IMR-90 (cell line): ENCODE results near the gene PRUNE2. TPM values are rescaled to one million over a fixed set of nuclear protein-coding genes. Genes with fewer than 3 reads are reported as not detected.

Experiments used
- ATAC-seq: fragments of 200-7000 bp; cut with Tn5 transposase; 2 replicates; pipeline ENCODE4 v1.9.1; 2020; ENCODE audit warnings: low read depth, mild to moderate bottlenecking, moderate library complexity
- BruUV-seq: library from RNA; stranded (reverse); fragments of 400-500 nt; replicated peaks from 2 replicates; lab custom pipeline; 2021; lab: Mats Ljungman, UMichigan
- CTCF ChIA-PET: fragments of 300-600 bp; formaldehyde crosslinking; extraction: SDS; loops from one replicate; lab custom pipeline; 2021; ENCODE audit warnings: antibody characterized with exemption; lab: Yijun Ruan, JAX
- POLR2A ChIA-PET: fragments of 300-600 bp; sonication (Branson Sonifier 250); formaldehyde crosslinking; loops from one replicate; lab custom pipeline; 2022; ENCODE audit warnings: antibody characterized with exemption; ENCODE audit not compliant: unreplicated experiment; lab: Charles Lee
- DNase-seq: peaks from one replicate; pipeline ENCODE4 v3.0.0; 2013
- H2AFZ ChIP-seq: replicated peaks from 2 replicates; pipeline ENCODE3; 2013; ENCODE audit warnings: low read length, mild to moderate bottlenecking; ENCODE audit not compliant: poor library complexity
- H2AK5ac ChIP-seq: 2 replicates; pipeline ENCODE4 v1.6.1; 2013; ENCODE audit warnings: low read depth, low read length, inconsistent platforms
- H2AK9ac ChIP-seq: replicated peaks from 2 replicates; pipeline ENCODE3; 2013; ENCODE audit warnings: mild to moderate bottlenecking, low read depth, low read length, moderate library complexity; ENCODE audit not compliant: poor library complexity
- H2BK120ac ChIP-seq: 2 replicates; pipeline ENCODE4 v1.6.1; 2013; ENCODE audit warnings: low read depth, low read length, inconsistent platforms
- H2BK15ac ChIP-seq: 3 replicates; pipeline ENCODE4 v1.6.1; 2013; ENCODE audit warnings: low read depth, low read length, inconsistent platforms
- H2BK20ac ChIP-seq: 2 replicates; pipeline ENCODE4 v1.6.1; 2013; ENCODE audit warnings: low read depth, mild to moderate bottlenecking, inconsistent platforms, low read length, moderate library complexity
- H2BK5ac ChIP-seq: 2 replicates; pipeline ENCODE4 v1.6.1; 2013; ENCODE audit warnings: mild to moderate bottlenecking, low read depth, low read length, inconsistent platforms; ENCODE audit not compliant: poor library complexity, severe bottlenecking
- H3K14ac ChIP-seq: replicated peaks from 2 replicates; pipeline ENCODE4 v1.6.1; 2013; ENCODE audit warnings: low read depth, low read length, inconsistent platforms
- H3K18ac ChIP-seq: 2 replicates; pipeline ENCODE4 v1.6.1; 2013; ENCODE audit warnings: low read depth, low read length, control low read depth
- H3K23ac ChIP-seq: 2 replicates; pipeline ENCODE4 v1.6.1; 2013; ENCODE audit warnings: low read depth, low read length, inconsistent platforms
- H3K27ac ChIP-seq: 2 replicates; pipeline ENCODE4 v1.5.1; 2013; ENCODE audit warnings: mild to moderate bottlenecking, control low read depth, low read length; ENCODE audit not compliant: insufficient read depth
- H3K27me3 ChIP-seq: 2 replicates; pipeline ENCODE4 v1.6.1; 2013; ENCODE audit warnings: low read length; ENCODE audit not compliant: control insufficient read depth, insufficient read depth
- H3K36me3 ChIP-seq: 2 replicates; pipeline ENCODE4 v1.6.1; 2013; ENCODE audit warnings: low read length, mixed read lengths; ENCODE audit not compliant: control insufficient read depth, insufficient read depth
- H3K4ac ChIP-seq: 2 replicates; pipeline ENCODE4 v1.6.1; 2013; ENCODE audit warnings: low read depth, low read length, inconsistent platforms
- H3K4me1 ChIP-seq: 2 replicates; pipeline ENCODE4 v1.6.1; 2013; ENCODE audit warnings: low read length, mixed read lengths; ENCODE audit not compliant: control insufficient read depth, insufficient read depth
- H3K4me2 ChIP-seq: 2 replicates; pipeline ENCODE4 v1.6.1; 2013; ENCODE audit warnings: low read depth, mild to moderate bottlenecking, control low read depth, low read length, moderate library complexity
- H3K4me3 ChIP-seq: 2 replicates; pipeline ENCODE4 v1.5.1; 2013; ENCODE audit warnings: low read depth, mild to moderate bottlenecking, control low read depth, low read length, moderate library complexity; ENCODE audit not compliant: insufficient read depth
- H3K56ac ChIP-seq: 2 replicates; pipeline ENCODE4 v1.6.1; 2013; ENCODE audit warnings: low read length, inconsistent platforms; ENCODE audit not compliant: insufficient read depth; ENCODE audit errors: extremely low read depth
- H3K79me1 ChIP-seq, 2 experiments: 2 replicates each; pipeline ENCODE4 v1.6.1; 2013; ENCODE audit warnings: low read length in 2 of 2, inconsistent platforms in 1 of 2, low read depth in 1 of 2
- H3K9ac ChIP-seq: 2 replicates; pipeline ENCODE4 v1.6.1; 2013; ENCODE audit warnings: low read depth, low read length, control low read depth
- H3K9me1 ChIP-seq: 2 replicates; pipeline ENCODE4 v1.6.1; 2013; ENCODE audit warnings: low read length, inconsistent platforms; ENCODE audit not compliant: insufficient read depth
- H3K9me3 ChIP-seq: 2 replicates; pipeline ENCODE4 v1.6.1; 2013; ENCODE audit warnings: low read length; ENCODE audit not compliant: control insufficient read depth, insufficient read depth
- H4K20me1 ChIP-seq: 2 replicates; pipeline ENCODE4 v1.6.1; 2013; ENCODE audit warnings: low read length, inconsistent platforms; ENCODE audit not compliant: insufficient read depth
- H4K5ac ChIP-seq: 2 replicates; pipeline ENCODE4 v1.6.1; 2013; ENCODE audit warnings: mild to moderate bottlenecking, low read depth, low read length, control low read depth
- H4K8ac ChIP-seq, 2 experiments: 2 replicates each; pipeline ENCODE4 v1.6.1; 2013; ENCODE audit warnings: low read depth in 2 of 2, low read length in 2 of 2, control low read depth in 1 of 2, inconsistent platforms in 1 of 2
- H4K91ac ChIP-seq: 2 replicates; pipeline ENCODE4 v1.6.1; 2013; ENCODE audit warnings: low read depth, low read length, inconsistent platforms; ENCODE audit not compliant: insufficient read depth
- FOS ChIP-seq: fragments of 150-350 bp; IDR thresholded peaks from 2 replicates; pipeline ENCODE4 v1.6.1; 2016; ENCODE audit warnings: low read depth, low read length
- MAZ ChIP-seq: IDR thresholded peaks from 2 replicates; pipeline ENCODE4 v1.6.1; 2012; ENCODE audit warnings: low read depth, mild to moderate bottlenecking, low read length, improper control_type of control experiment, moderate library complexity, borderline replicate concordance
- POLR2A ChIP-seq: IDR thresholded peaks from 2 replicates; pipeline ENCODE4 v1.6.1; 2012; ENCODE audit warnings: mild to moderate bottlenecking, low read depth, low read length
- RCOR1 ChIP-seq: IDR thresholded peaks from 2 replicates; pipeline ENCODE4 v1.6.1; 2012; ENCODE audit warnings: mild to moderate bottlenecking, low read length, improper control_type of control experiment; ENCODE audit not compliant: insufficient replicate concordance
- WGBS, 2 experiments: methylation state at CpG; one replicate each; pipeline versions ENCODE4 v1.1.5 to v1.1.7; 2013; ENCODE audit warnings: missing lambda C conversion rate in 2 of 2; ENCODE audit not compliant: insufficient read length in 1 of 2; ENCODE audit errors: extremely low coverage in 2 of 2; 5-methylcytosine and 5-hydroxymethylcytosine counted together
- dilution Hi-C: fragments of 300-500 bp; cut with HindIII; formaldehyde crosslinking; loops from one replicate; pipeline ENCODE4 v1.14.3; 2018; ENCODE audit warnings: low sequenced_read_pairs; ENCODE audit not compliant: unreplicated experiment
- in situ Hi-C: fragments of 300-500 bp; cut with MboI; formaldehyde crosslinking; loops from 3 replicates; pipeline ENCODE4 v1.14.3; 2019; ENCODE audit warnings: low sequenced_read_pairs, inconsistent platforms, mixed read lengths
- intact Hi-C: fragments of 100-400 bp; cut with micrococcal nuclease; formaldehyde crosslinking; loops from 2 replicates; pipeline ENCODE4 v1.10.0; 2022
- polyA plus RNA-seq, 3 experiments: library from polyadenylated mRNA; depleted of rRNA; stranded (reverse); fragments of >200 nt; gene quantifications; 2 replicates each; pipeline ENCODE4 v1.2.3, GENCODE V29; 2012; ENCODE audit warnings: low replicate concordance in 1 of 3
- total RNA-seq: library from RNA; depleted of rRNA; stranded (reverse); fragments of >200 nt; gene quantifications from 2 replicates; pipeline ENCODE4 v1.2.3, GENCODE V29; 2012
- TF ChIP-seq, protein P1 (sequence below): fragments of 150-350 bp; IDR thresholded peaks from 2 replicates; pipeline ENCODE4 v1.6.1; 2017; ENCODE audit warnings: mild to moderate bottlenecking, antibody characterized with exemption, low read length, low read depth

Gene PRUNE2
- total and polyA plus RNA-seq, 2 of the 4 experiments (the other 2 are of a cell fraction) = 0.70 to 1.6 TPM

DNA sequence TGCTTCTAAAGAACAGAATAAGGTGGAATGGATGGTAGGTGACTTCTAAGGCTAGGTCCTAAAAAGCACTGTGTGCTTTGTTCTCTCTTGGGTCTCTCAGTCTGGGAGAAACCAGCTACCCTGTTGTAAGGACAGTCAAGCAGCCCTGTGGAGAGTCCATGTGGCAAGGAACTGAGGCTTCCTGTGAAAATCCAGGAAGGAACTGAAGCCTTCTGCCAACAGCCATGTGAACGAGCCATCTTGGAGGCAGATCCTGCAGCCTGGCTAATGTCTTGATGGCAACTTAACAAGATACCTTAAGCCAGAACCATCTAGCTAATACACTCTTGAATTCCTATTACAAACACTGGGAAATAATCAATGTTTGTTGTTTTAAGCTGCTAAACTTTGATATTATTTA, 241.8 kb downstream of the PRUNE2 start:
- no peaks in the 10 kb centered on the region for H3K36me3 ChIP-seq
- CTCF ChIA-PET = no interaction called here
- no peak overlapping the region for H3K56ac ChIP-seq
- H3K4me1 ChIP-seq = no peaks in the 10 kb centered on the region
- no peak for TF ChIP-seq FOS
- TF ChIP-seq RCOR1 = no peak
- no peak for TF ChIP-seq POLR2A
- TF ChIP-seq, protein P1, sequence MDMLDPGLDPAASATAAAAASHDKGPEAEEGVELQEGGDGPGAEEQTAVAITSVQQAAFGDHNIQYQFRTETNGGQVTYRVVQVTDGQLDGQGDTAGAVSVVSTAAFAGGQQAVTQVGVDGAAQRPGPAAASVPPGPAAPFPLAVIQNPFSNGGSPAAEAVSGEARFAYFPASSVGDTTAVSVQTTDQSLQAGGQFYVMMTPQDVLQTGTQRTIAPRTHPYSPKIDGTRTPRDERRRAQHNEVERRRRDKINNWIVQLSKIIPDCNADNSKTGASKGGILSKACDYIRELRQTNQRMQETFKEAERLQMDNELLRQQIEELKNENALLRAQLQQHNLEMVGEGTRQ = no peak
- no peak for TF ChIP-seq MAZ
- dilution Hi-C loops (no loop called here), intact Hi-C loops (no loop called here), in situ Hi-C loops (no loop called here)
- no peaks in the 10 kb centered on the region for H3K9me1 ChIP-seq
- peaks cover 2% of the 10 kb centered on the region; the same call in 1 of the 2 replicates for H3K9me3 ChIP-seq
- no peak overlapping the region for H3K27ac ChIP-seq
- no peak overlapping the region for H3K23ac ChIP-seq
- H4K8ac ChIP-seq = no peak overlapping the region
- no peak overlapping the region for H2AK5ac ChIP-seq
- H2BK20ac ChIP-seq = no peak overlapping the region
- H3K4me2 ChIP-seq = no peak overlapping the region
- no peaks in the 10 kb centered on the region for H4K20me1 ChIP-seq
- H4K5ac ChIP-seq = no peak overlapping the region
- WGBS, 2 experiments = no CpG with 5 or more reads among the region's 1 CpG
- H3K9ac ChIP-seq = no peak overlapping the region
- no peak overlapping the region for H2AK9ac ChIP-seq
- ATAC-seq (no peak), DNase-seq (no peak)
- no peak overlapping the region for H3K4me3 ChIP-seq
- H3K79me1 ChIP-seq = no peaks in the 10 kb centered on the region
- H3K27me3 ChIP-seq = peaks cover 4% of the 10 kb centered on the region; the same call in 1 of the 2 replicates
- H2BK120ac ChIP-seq = no peak overlapping the region
- POLR2A ChIA-PET = no interaction called here
- no peak overlapping the region for H2AFZ ChIP-seq
- no peak overlapping the region for H2BK15ac ChIP-seq
- H3K4ac ChIP-seq = no peak overlapping the region
- no peak overlapping the region for H3K18ac ChIP-seq
- no peak overlapping the region for H4K91ac ChIP-seq
- no TSS peak for BruUV-seq
- H2BK5ac ChIP-seq = no peak overlapping the region
- no peak overlapping the region for H3K14ac ChIP-seq
